ENCODE measurements around the gene KCTD4.

DNA sequence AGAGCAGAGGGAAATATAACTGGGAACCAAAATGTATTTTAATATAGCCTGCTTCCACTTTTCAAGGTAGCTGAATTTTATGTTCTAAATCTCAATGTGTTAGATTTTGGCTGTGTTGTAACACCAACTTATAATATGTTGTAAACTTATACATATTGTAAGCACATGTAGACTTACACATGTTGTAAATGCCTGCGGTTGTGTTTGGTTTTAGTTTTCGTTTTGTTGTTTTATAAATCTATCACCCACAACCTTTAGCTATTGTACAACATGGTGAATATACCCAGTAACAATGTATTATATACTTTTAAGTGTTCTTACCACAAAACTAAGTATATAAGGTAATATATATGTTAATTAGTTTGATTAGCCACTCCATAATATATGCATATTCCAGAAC lies 15.6 kb downstream of the KCTD4 start:
- no peak for TF ChIP-seq ZNF8 (CRISPR knock-in tag; IDR thresholded peaks at IDR 0.05)
- TF ChIP-seq ISL1 (CRISPR knock-in tag; IDR thresholded peaks at IDR 0.05), result no peak
- TF ChIP-seq BACH2 (CRISPR knock-in tag; IDR thresholded peaks at IDR 0.05; ENCODE audit: borderline replicate concordance), result no peak
- TF ChIP-seq RARB (CRISPR knock-in tag; IDR thresholded peaks at IDR 0.05), result no peak
- TF ChIP-seq SNAI2 (CRISPR knock-in tag; IDR thresholded peaks at IDR 0.05), result no peak
- no peak for TF ChIP-seq ZNF70 (CRISPR knock-in tag; IDR thresholded peaks at IDR 0.05)

Measured in SK-N-SH treated with all-trans-retinoic acid at 6 μM for 48 hours (cell line).